Calu3 (cell line): ENCODE measurements around the gene PRR29. TPM values are rescaled to one million over a fixed set of nuclear protein-coding genes. Genes with fewer than 3 reads are reported as not detected.

Experiments
- BruUV-seq: library from RNA; stranded (reverse); fragments of 400-500 nt; replicated peaks from 2 replicates; lab custom pipeline; 2021; lab: Mats Ljungman, UMichigan
- CTCF ChIA-PET: fragments of 300-600 bp; sonication (Branson Sonifier 250); formaldehyde crosslinking; loops from one replicate; lab custom pipeline; 2022; ENCODE audit warnings: antibody characterized with exemption; lab: Charles Lee
- DNase-seq: peaks from one replicate; pipeline ENCODE4 v3.0.0; 2022
- H3K27ac Mint-ChIP-seq: one replicate; pipeline ENCODE4 v1.8.0; 2022; ENCODE audit warnings: mixed read lengths; ENCODE audit not compliant: unreplicated experiment
- H3K27me3 Mint-ChIP-seq: one replicate; pipeline ENCODE4 v1.8.0; 2022; ENCODE audit warnings: mixed read lengths; ENCODE audit not compliant: unreplicated experiment
- H3K36me3 Mint-ChIP-seq: one replicate; pipeline ENCODE4 v1.8.0; 2022; ENCODE audit warnings: mild to moderate bottlenecking, moderate library complexity, mixed read lengths; ENCODE audit not compliant: insufficient read depth, unreplicated experiment
- H3K4me1 Mint-ChIP-seq: one replicate; pipeline ENCODE4 v1.8.0; 2022; ENCODE audit warnings: mild to moderate bottlenecking, low read depth, mixed read lengths; ENCODE audit not compliant: unreplicated experiment
- H3K4me3 Mint-ChIP-seq: one replicate; pipeline ENCODE4 v1.8.0; 2022; ENCODE audit warnings: mild to moderate bottlenecking, low read depth, moderate library complexity, mixed read lengths; ENCODE audit not compliant: unreplicated experiment
- H3K9me3 Mint-ChIP-seq: one replicate; pipeline ENCODE4 v1.8.0; 2022; ENCODE audit warnings: low read depth, mixed read lengths; ENCODE audit not compliant: unreplicated experiment
- CTCF ChIP-seq: fragments of 200-600 bp; IDR thresholded peaks from one replicate; pipeline ENCODE4 v1.8.0; 2022; ENCODE audit warnings: antibody characterized with exemption; ENCODE audit not compliant: unreplicated experiment
- intact Hi-C: fragments of 100-400 bp; cut with micrococcal nuclease; formaldehyde crosslinking; loops from one replicate; pipeline ENCODE4 v1.10.0; 2022; ENCODE audit not compliant: unreplicated experiment
- total RNA-seq: library from RNA; stranded (reverse); gene quantifications from 2 replicates; pipeline ENCODE4 v1.2.3, GENCODE V29; 2022

The PRR29 gene
- total RNA-seq, 1 experiment from 2014 or later, result 0.61 TPM

GRCh38 chr17:64022611-64023063 lies 24.5 kb downstream of the PRR29 start:
- no peak for DNase-seq
- Mint-ChIP-seq H3K9me3 (no peaks in the 10 kb centered on the region), H3K4me3 (no peak overlapping the region), H3K27me3 (no peaks in the 10 kb centered on the region), H3K27ac (no peak overlapping the region), H3K36me3 (peaks cover 6% of the 10 kb centered on the region), H3K4me1 (peaks cover 8% of the 10 kb centered on the region)
- BruUV-seq, result no TSS peak
- CTCF ChIA-PET, result no interaction called here
- intact Hi-C loops, result no loop called here
- TF ChIP-seq CTCF, result no peak

GRCh38 chr17:64024215-64024654 lies 26.1 kb downstream of the PRR29 start:
- Mint-ChIP-seq H3K36me3 (peaks cover 6% of the 10 kb centered on the region), H3K27me3 (no peaks in the 10 kb centered on the region), H3K9me3 (no peaks in the 10 kb centered on the region), H3K4me1 (peaks cover 8% of the 10 kb centered on the region), H3K4me3 (no peak overlapping the region), H3K27ac (no peak overlapping the region)
- BruUV-seq, result no TSS peak
- no peak for DNase-seq
- CTCF ChIA-PET, result no interaction called here
- TF ChIP-seq CTCF, result no peak
- intact Hi-C loops, result no loop called here

- no TSS peak for BruUV-seq
- H3K9me3 Mint-ChIP-seq, result no peaks in the 10 kb centered on the region
- TF ChIP-seq CTCF, result no peak
- H3K27ac Mint-ChIP-seq, result no peak overlapping the region
- peak overlapping the region; percentile 74 for H3K4me3 Mint-ChIP-seq
- peaks cover 8% of the 10 kb centered on the region for H3K4me1 Mint-ChIP-seq
- intact Hi-C loops, result no loop called here
- CTCF ChIA-PET, result interaction anchor here (0.5 to 2.2 kb wide), 8 partner anchors 16 to 123 kb away, joined by 3 to 12 read pairs (median 4); partner anchors contain the start of gene GH1
- H3K36me3 Mint-ChIP-seq, result peaks cover 6% of the 10 kb centered on the region
- DNase-seq, result no peak
- no peaks in the 10 kb centered on the region for H3K27me3 Mint-ChIP-seq
Observed at GRCh38 chr17:64024781-64025731, 26.9 kb downstream of the PRR29 start.

- Mint-ChIP-seq H3K36me3 (peaks cover 6% of the 10 kb centered on the region), H3K4me3 (peak overlapping the region; percentile 74), H3K4me1 (peaks cover 8% of the 10 kb centered on the region), H3K9me3 (no peaks in the 10 kb centered on the region), H3K27ac (peak overlapping the region; percentile 19), H3K27me3 (no peaks in the 10 kb centered on the region)
- BruUV-seq, result no TSS peak
- peak; percentile 92 for TF ChIP-seq CTCF
- intact Hi-C loops, result loop anchor here (2.0 kb wide), 1 partner anchor 107 kb away; the partner anchor contains the start of gene GH1
- CTCF ChIA-PET, result interaction anchor here (0.6 to 2.2 kb wide), 7 partner anchors 16 to 124 kb away, joined by 3 to 12 read pairs (median 5); partner anchors contain the start of gene GH1
- peak; percentile 85 for DNase-seq
Observed at GRCh38 chr17:64025732-64026294, 27.7 kb downstream of the PRR29 start.
